GM12891 (cell line): Measurements from ENCODE around the gene GRM3.

Experiments used
- POLR2A ChIP-seq: IDR thresholded peaks from 2 replicates; pipeline ENCODE4 v1.6.1; 2011; ENCODE audit warnings: low read depth, low read length, control low read depth
- POLR2AphosphoS5 ChIP-seq: IDR thresholded peaks from 2 replicates; pipeline ENCODE4 v1.6.1; 2011; ENCODE audit warnings: low read depth, low read length, control low read depth

DNA sequence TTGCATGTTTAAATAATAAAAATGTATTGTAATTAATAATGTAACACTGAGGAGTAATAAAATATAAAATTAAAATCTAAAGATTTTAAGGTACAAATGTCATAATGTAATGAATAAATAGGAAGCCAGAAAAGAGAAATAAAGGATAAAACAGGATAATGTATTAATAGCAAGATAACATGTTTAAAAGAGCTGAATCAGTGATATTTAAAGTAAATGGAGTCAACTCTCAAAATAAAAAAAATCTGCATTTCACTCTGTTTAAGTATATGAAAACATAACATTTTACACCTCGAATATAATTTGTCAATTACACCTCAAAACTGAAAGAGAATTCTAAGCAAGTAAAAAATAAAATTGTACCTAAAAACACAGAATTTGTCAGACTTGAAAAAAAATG lies 44.1 kb downstream of the GRM3 start:
- TF ChIP-seq POLR2A: no peak
- TF ChIP-seq POLR2AphosphoS5: no peak
